Sigmoid colon (tissue), 4 donors: Measurements from ENCODE around the gene TMED10.

Source experiments
- CTCF ChIP-seq, 4 experiments: fragments of 450-650 bp in 3 of 4; fragments of 200-600 bp in 1 of 4; IDR thresholded peaks; one replicate each; pipeline ENCODE4 v1.5.1; 2016 to 2019; ENCODE audit warnings: antibody characterized with exemption in 4 of 4, mild to moderate bottlenecking in 3 of 4, moderate library complexity in 2 of 4
- EP300 ChIP-seq, 4 donors: sonication (generic); formaldehyde crosslinking; IDR thresholded peaks; one replicate each; pipeline ENCODE4 v1.6.1; 2017; ENCODE audit warnings: antibody characterized with exemption in 4 of 4
- POLR2A ChIP-seq, 2 donors: fragments of 450-650 bp; IDR thresholded peaks; one replicate each; pipeline ENCODE4 v1.6.1; 2016; ENCODE audit warnings: antibody characterized with exemption in 2 of 2, mild to moderate bottlenecking in 2 of 2, moderate library complexity in 2 of 2
- POLR2AphosphoS5 ChIP-seq, 4 donors: sonication (generic); formaldehyde crosslinking; IDR thresholded peaks; one replicate each; pipeline ENCODE4 v1.6.1; 2017; ENCODE audit warnings: antibody characterized with exemption in 4 of 4

GRCh38 chr14:75121552-75121951 lies 54.9 kb downstream of the TMED10 start:
- no peak for TF ChIP-seq CTCF (IDR thresholded peaks at IDR 0.05)
- TF ChIP-seq POLR2A (IDR thresholded peaks at IDR 0.05) = no peak
- TF ChIP-seq EP300 (IDR thresholded peaks at IDR 0.05) = no peak
- TF ChIP-seq POLR2AphosphoS5 (IDR thresholded peaks at IDR 0.05) = no peak
